HepG2 (cell line): ENCODE data around the gene SH2D1B. TPM values are rescaled to one million over a fixed set of nuclear protein-coding genes. Genes with fewer than 3 reads are reported as not detected.

ENCODE experiments used
- ATAC-seq: fragments of 200-7000 bp; cut with Tn5 transposase; 3 replicates; pipeline ENCODE4 v1.9.1; 2020; ENCODE audit warnings: mild to moderate bottlenecking, moderate library complexity
- BruUV-seq: library from RNA; stranded (reverse); fragments of 400-500 nt; replicated peaks from 2 replicates; lab custom pipeline; 2021; lab: Mats Ljungman, UMichigan
- CTCF ChIA-PET: fragments of 300-600 bp; formaldehyde crosslinking; extraction: SDS; loops from one replicate; lab custom pipeline; 2021; ENCODE audit warnings: low total read pairs, inconsistent platforms, low intra/inter-chr PET ratio; lab: Yijun Ruan, JAX
- POLR2A ChIA-PET: fragments of 350-600 bp; sonication (Branson Sonifier 250); formaldehyde crosslinking; loops from one replicate; lab custom pipeline; 2020; ENCODE audit warnings: antibody characterized with exemption, inconsistent platforms; lab: Yijun Ruan, JAX
- DNase-seq: peaks from one replicate; pipeline ENCODE4 v3.0.0-alpha.2; 2015; ENCODE audit warnings: low spot score
- FAIRE-seq: peaks from 3 replicates; lab custom pipeline; 2011; peaks lifted over from hg19 to GRCh38; lab: Jason Lieb, UNC
- H2AFZ ChIP-seq: one replicate; pipeline ENCODE4 v1.6.1; 2011; ENCODE audit warnings: low read length, inconsistent platforms
- H3K27ac ChIP-seq: fragments of 300-600 bp; 3 replicates; pipeline ENCODE4 v1.8.0; 2011; ENCODE audit warnings: mixed run types, mild to moderate bottlenecking, mixed read lengths, low read length, inconsistent platforms; ENCODE audit not compliant: insufficient read depth; ENCODE audit errors: extremely low read length
- H3K27me3 ChIP-seq, 2 experiments: fragments of 200-600 bp in 1 of 2; 2 replicates in 1 of 2; 3 replicates in 1 of 2; pipeline versions ENCODE4 v1.6.0 to v1.8.0; 2011; ENCODE audit warnings: low read length in 2 of 2, mild to moderate bottlenecking in 2 of 2, moderate library complexity in 2 of 2, inconsistent platforms in 1 of 2; ENCODE audit not compliant: insufficient read depth in 2 of 2, control insufficient read depth in 1 of 2
- H3K36me3 ChIP-seq, 2 experiments: fragments of 200-600 bp in 1 of 2; replicated peaks in 1 of 2; 2 replicates in 1 of 2; 3 replicates in 1 of 2; pipeline versions ENCODE4 v1.5.1 to v1.8.0; 2011; ENCODE audit warnings: low read length in 2 of 2, inconsistent platforms in 1 of 2; ENCODE audit not compliant: insufficient read depth in 2 of 2, control insufficient read depth in 1 of 2
- H3K4me1 ChIP-seq: 2 replicates; pipeline ENCODE4 v1.5.1; 2012; ENCODE audit warnings: low read length, inconsistent platforms; ENCODE audit not compliant: insufficient read depth
- H3K4me2 ChIP-seq: 2 replicates; pipeline ENCODE4 v1.6.0; 2011; ENCODE audit warnings: low read depth, low read length, inconsistent platforms
- H3K4me3 ChIP-seq, 3 experiments: fragments of 200-600 bp in 1 of 3; sonication (generic), shearing (Covaris generic) in 1 of 3; replicated peaks in 1 of 3; 2 replicates each; pipeline ENCODE4 v1.5.1; 2011 to 2016; ENCODE audit warnings: low read length in 3 of 3, inconsistent platforms in 2 of 3, low read depth in 2 of 3, mild to moderate bottlenecking in 2 of 3, control low read depth in 1 of 3, mixed read lengths in 1 of 3; ENCODE audit not compliant: insufficient read depth in 1 of 3
- H3K79me2 ChIP-seq: one replicate; pipeline ENCODE4 v1.6.1; 2011; ENCODE audit warnings: low read length, inconsistent platforms; ENCODE audit not compliant: insufficient read depth
- H3K9ac ChIP-seq: 2 replicates; pipeline ENCODE4 v1.6.0; 2011; ENCODE audit warnings: mild to moderate bottlenecking, low read depth, low read length, inconsistent platforms; ENCODE audit not compliant: insufficient read depth
- H3K9me3 ChIP-seq: 2 replicates; pipeline ENCODE4 v1.5.1; 2012; ENCODE audit warnings: mild to moderate bottlenecking, low read length
- H4K20me1 ChIP-seq: 2 replicates; pipeline ENCODE4 v1.6.0; 2011; ENCODE audit warnings: inconsistent platforms, mild to moderate bottlenecking, low read length, moderate library complexity; ENCODE audit not compliant: insufficient read depth
- ELF1 ChIP-seq: sonication (generic); formaldehyde crosslinking; IDR thresholded peaks from 2 replicates; pipeline ENCODE4 v1.4.0; 2020; ENCODE audit warnings: missing genetic modification reagents
- STAG1 ChIP-seq: sonication (generic); formaldehyde crosslinking; IDR thresholded peaks from 2 replicates; pipeline ENCODE4 v1.4.0; 2020; ENCODE audit warnings: missing genetic modification reagents
- ZNF414 ChIP-seq: sonication (generic); formaldehyde crosslinking; IDR thresholded peaks from 2 replicates; pipeline ENCODE4 v1.5.0; 2020; ENCODE audit warnings: missing genetic modification reagents
- ZNF83 ChIP-seq: sonication (generic); formaldehyde crosslinking; IDR thresholded peaks from 2 replicates; pipeline ENCODE4 v1.4.0; 2020; ENCODE audit warnings: missing genetic modification reagents, mild to moderate bottlenecking, borderline replicate concordance
- WGBS: methylation state at CpG from one replicate; pipeline ENCODE4 v1.1.6; 2017; ENCODE audit warnings: low lambda C conversion rate; 5-methylcytosine and 5-hydroxymethylcytosine counted together
- in situ Hi-C: cut with HindIII; loops from 2 replicates; pipeline ENCODE4 v1.10.0; 2017; ENCODE audit warnings: low pct_unique_long_range_greater_than_20kb; ENCODE audit not compliant: extremely low pct_ligation_motif_present
- intact Hi-C: fragments of 100-400 bp; cut with micrococcal nuclease; formaldehyde crosslinking; loops from one replicate; pipeline ENCODE4 v1.10.0; 2022; ENCODE audit not compliant: unreplicated experiment
- polyA plus RNA-seq, 8 experiments: library from polyadenylated mRNA; depleted of rRNA in 3 of 8; stranded (reverse) in 7 of 8; unstranded in 1 of 8; fragments of >200 nt; fragmentation: Illumina TruSeq in 4 of 8; extraction: Trizol in 4 of 8; gene quantifications; 2 replicates each; pipeline versions ENCODE4 v1.2.1 to v1.2.3, GENCODE V29; 2011 to 2016; ENCODE audit warnings: low read depth in 4 of 8, missing spikeins in 1 of 8, mixed read lengths in 1 of 8; ENCODE audit not compliant: insufficient read depth in 1 of 8
- total RNA-seq, 5 experiments: library from RNA; depleted of rRNA; stranded (reverse); fragments of >200 nt; fragmentation: Illumina TruSeq; extraction: Trizol; gene quantifications; 2 replicates each; pipeline ENCODE4 v1.2.3, GENCODE V29; 2016; ENCODE audit warnings: low read depth in 1 of 5
- TF ChIP-seq, protein P1 (sequence below): sonication (generic); formaldehyde crosslinking; IDR thresholded peaks from one replicate; pipeline ENCODE4 v1.5.1; 2020; ENCODE audit warnings: mild to moderate bottlenecking, missing genetic modification reagents; ENCODE audit errors: not compliant biosample characterization

Gene SH2D1B
- total and polyA plus RNA-seq, 2 of the 13 experiments (the other 11 are each of a cell fraction or from before 2014, with no cell fraction given) = not detected

GRCh38 chr1:162366149-162366548 lies 45.8 kb downstream of the SH2D1B start:
- ChIA-PET CTCF (no interaction called here), POLR2A (no interaction called here)
- H3K79me2 ChIP-seq = no peaks in the 10 kb centered on the region
- H3K36me3 ChIP-seq = peaks cover 12 to 45% of the 10 kb centered on the region in 2 experiments; a peak in 4 of 5 replicates
- no peak overlapping the region for H2AFZ ChIP-seq
- no peaks in the 10 kb centered on the region for H3K4me1 ChIP-seq
- no peak for DNase-seq
- H3K9me3 ChIP-seq = no peaks in the 10 kb centered on the region
- H3K4me2 ChIP-seq = no peak overlapping the region
- intact Hi-C loops (no loop called here), in situ Hi-C loops (no loop called here)
- no peak for TF ChIP-seq ZNF414 (CRISPR knock-in tag)
- no peak overlapping the region for H3K4me3 ChIP-seq
- no peaks in the 10 kb centered on the region for H3K27me3 ChIP-seq
- no TSS peak for BruUV-seq
- ATAC-seq = no peak
- 75% methylated on average over 4 of the region's 4 CpGs for WGBS
- FAIRE-seq = no peak
- H3K27ac ChIP-seq = no peak overlapping the region
- no peaks in the 10 kb centered on the region for H4K20me1 ChIP-seq
- H3K9ac ChIP-seq = no peak overlapping the region

- Histone ChIP-seq H3K36me3 (peaks cover 15 to 49% of the 10 kb centered on the region in 2 experiments; a peak in 4 of 5 replicates), H3K4me3 (no peak overlapping the region), H3K79me2 (no peaks in the 10 kb centered on the region), H3K4me2 (no peak overlapping the region), H3K9ac (no peak overlapping the region), H3K27me3 (no peaks in the 10 kb centered on the region), H4K20me1 (no peaks in the 10 kb centered on the region), H2AFZ (no peak overlapping the region)
- BruUV-seq = no TSS peak
- FAIRE-seq = no peak
- intact Hi-C loops = no loop called here
- 99% methylated on average over 10 of the region's 10 CpGs for WGBS
- in situ Hi-C loops = no loop called here
- TF ChIP-seq STAG1 (CRISPR knock-in tag) (no peak), ZNF83 (CRISPR knock-in tag) (no peak), ELF1 (CRISPR knock-in tag) (no peak)
- TF ChIP-seq, protein P1, sequence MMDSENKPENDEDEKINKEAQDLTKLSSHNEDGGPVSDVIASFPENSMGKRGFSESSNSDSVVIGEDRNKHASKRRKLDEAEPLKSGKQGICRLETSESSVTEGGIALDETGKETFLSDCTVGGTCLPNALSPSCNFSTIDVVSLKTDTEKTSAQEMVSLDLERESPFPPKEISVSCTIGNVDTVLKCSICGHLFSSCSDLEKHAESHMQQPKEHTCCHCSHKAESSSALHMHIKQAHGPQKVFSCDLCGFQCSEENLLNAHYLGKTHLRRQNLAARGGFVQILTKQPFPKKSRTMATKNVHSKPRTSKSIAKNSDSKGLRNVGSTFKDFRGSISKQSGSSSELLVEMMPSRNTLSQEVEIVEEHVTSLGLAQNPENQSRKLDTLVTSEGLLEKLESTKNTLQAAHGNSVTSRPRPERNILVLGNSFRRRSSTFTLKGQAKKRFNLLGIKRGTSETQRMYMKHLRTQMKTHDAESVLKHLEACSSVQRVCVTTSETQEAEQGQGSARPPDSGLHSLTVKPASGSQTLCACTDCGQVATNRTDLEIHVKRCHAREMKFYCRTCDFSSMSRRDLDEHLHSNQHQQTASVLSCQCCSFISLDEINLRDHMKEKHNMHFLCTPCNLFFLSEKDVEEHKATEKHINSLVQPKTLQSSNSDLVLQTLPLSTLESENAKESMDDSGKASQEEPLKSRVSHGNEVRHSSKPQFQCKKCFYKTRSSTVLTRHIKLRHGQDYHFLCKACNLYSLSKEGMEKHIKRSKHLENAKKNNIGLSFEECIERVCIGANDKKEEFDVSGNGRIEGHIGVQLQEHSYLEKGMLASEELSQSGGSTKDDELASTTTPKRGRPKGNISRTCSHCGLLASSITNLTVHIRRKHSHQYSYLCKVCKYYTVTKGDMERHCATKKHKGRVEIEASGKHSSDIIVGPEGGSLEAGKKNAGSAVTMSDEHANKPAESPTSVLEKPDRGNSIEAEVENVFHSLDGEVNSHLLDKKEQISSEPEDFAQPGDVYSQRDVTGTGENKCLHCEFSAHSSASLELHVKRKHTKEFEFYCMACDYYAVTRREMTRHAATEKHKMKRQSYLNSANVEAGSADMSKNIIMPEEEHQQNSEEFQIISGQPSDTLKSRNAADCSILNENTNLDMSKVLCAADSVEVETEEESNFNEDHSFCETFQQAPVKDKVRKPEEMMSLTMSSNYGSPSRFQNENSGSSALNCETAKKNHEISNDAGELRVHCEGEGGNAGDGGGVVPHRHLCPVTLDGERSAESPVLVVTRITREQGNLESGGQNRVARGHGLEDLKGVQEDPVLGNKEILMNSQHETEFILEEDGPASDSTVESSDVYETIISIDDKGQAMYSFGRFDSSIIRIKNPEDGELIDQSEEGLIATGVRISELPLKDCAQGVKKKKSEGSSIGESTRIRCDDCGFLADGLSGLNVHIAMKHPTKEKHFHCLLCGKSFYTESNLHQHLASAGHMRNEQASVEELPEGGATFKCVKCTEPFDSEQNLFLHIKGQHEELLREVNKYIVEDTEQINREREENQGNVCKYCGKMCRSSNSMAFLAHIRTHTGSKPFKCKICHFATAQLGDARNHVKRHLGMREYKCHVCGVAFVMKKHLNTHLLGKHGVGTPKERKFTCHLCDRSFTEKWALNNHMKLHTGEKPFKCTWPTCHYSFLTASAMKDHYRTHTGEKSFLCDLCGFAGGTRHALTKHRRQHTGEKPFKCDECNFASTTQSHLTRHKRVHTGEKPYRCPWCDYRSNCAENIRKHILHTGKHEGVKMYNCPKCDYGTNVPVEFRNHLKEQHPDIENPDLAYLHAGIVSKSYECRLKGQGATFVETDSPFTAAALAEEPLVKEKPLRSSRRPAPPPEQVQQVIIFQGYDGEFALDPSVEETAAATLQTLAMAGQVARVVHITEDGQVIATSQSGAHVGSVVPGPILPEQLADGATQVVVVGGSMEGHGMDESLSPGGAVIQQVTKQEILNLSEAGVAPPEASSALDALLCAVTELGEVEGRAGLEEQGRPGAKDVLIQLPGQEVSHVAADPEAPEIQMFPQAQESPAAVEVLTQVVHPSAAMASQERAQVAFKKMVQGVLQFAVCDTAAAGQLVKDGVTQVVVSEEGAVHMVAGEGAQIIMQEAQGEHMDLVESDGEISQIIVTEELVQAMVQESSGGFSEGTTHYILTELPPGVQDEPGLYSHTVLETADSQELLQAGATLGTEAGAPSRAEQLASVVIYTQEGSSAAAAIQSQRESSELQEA (CRISPR knock-in tag) = no peak
- TF ChIP-seq, all 625 proteins: peak for 0
- ChIA-PET CTCF (no interaction called here), POLR2A (no interaction called here)
- no peaks in the 10 kb centered on the region for H3K4me1 ChIP-seq
- H3K9me3 ChIP-seq = no peaks in the 10 kb centered on the region
- DNase-seq = no peak
- no peak for ATAC-seq
- H3K27ac ChIP-seq = no peak overlapping the region
Observed at GRCh38 chr1:162365284-162366020, 46.5 kb downstream of the SH2D1B start.
